Activated naive CD4-positive, alpha-beta T cell treated with anti-CD3 and anti-CD28 coated beads, Interleukin-2, amount 50 U/mL, for 16 hours (primary cell): Measurements from ENCODE around the gene USP6NL.

ENCODE experiments used
- DNase-seq: peaks from one replicate; pipeline ENCODE4 v3.0.0-alpha.2; 2020

USP6NL gene

GRCh38 chr10:11472158-11472753 lies 139.2 kb downstream of the USP6NL start:
- DNase-seq = peak; percentile 67

GRCh38 chr10:11469575-11470391 lies 141.7 kb downstream of the USP6NL start:
- DNase-seq = no peak

GRCh38 chr10:11468126-11468742 lies 143.2 kb downstream of the USP6NL start:
- no peak for DNase-seq

GRCh38 chr10:11465406-11465805 lies 146.0 kb downstream of the USP6NL start:
- no peak for DNase-seq

GRCh38 chr10:11463111-11463510 lies 148.3 kb downstream of the USP6NL start:
- DNase-seq = no peak

- DNase-seq = no peak
Observed at GRCh38 chr10:11462071-11462470, 149.4 kb downstream of the USP6NL start.

- DNase-seq = no peak
Observed at GRCh38 chr10:11457336-11457735, 154.1 kb downstream of the USP6NL start.

- DNase-seq = no peak
Observed at GRCh38 chr10:11454958-11455566, 156.4 kb downstream of the USP6NL start.

GRCh38 chr10:11454160-11454559 lies 157.3 kb downstream of the USP6NL start:
- no peak for DNase-seq

GRCh38 chr10:11451640-11452260 lies 159.7 kb downstream of the USP6NL start:
- DNase-seq = no peak

- DNase-seq = no peak
Observed at GRCh38 chr10:11450427-11450826, 161.0 kb downstream of the USP6NL start.

GRCh38 chr10:11449761-11450160 lies 161.7 kb downstream of the USP6NL start:
- DNase-seq = no peak

- no peak for DNase-seq
Observed at GRCh38 chr10:11448545-11449244, 162.8 kb downstream of the USP6NL start.

GRCh38 chr10:11448190-11448544 lies 163.3 kb downstream of the USP6NL start:
- no peak for DNase-seq

GRCh38 chr10:11447586-11447985 lies 163.9 kb downstream of the USP6NL start:
- no peak for DNase-seq

GRCh38 chr10:11446864-11447263 lies 164.6 kb downstream of the USP6NL start:
- DNase-seq = no peak

- no peak for DNase-seq
Observed at GRCh38 chr10:11446133-11446532, 165.3 kb downstream of the USP6NL start.

- DNase-seq = no peak
Observed at GRCh38 chr10:11444531-11445228, 166.8 kb downstream of the USP6NL start.

- DNase-seq = no peak
Observed at GRCh38 chr10:11444155-11444530, 167.3 kb downstream of the USP6NL start.

- no peak for DNase-seq
Observed at GRCh38 chr10:11443468-11444154, 167.8 kb downstream of the USP6NL start.

- DNase-seq = no peak
Observed at GRCh38 chr10:11442001-11442773, 169.3 kb downstream of the USP6NL start.
